ENCODE measurements around the gene BUD13.
"Not testable (repeated sequence)": the region's sequence is repeated elsewhere in the genome, so short reads cannot be mapped to it uniquely, and the experiment has no call there.

The BUD13 gene

DNA sequence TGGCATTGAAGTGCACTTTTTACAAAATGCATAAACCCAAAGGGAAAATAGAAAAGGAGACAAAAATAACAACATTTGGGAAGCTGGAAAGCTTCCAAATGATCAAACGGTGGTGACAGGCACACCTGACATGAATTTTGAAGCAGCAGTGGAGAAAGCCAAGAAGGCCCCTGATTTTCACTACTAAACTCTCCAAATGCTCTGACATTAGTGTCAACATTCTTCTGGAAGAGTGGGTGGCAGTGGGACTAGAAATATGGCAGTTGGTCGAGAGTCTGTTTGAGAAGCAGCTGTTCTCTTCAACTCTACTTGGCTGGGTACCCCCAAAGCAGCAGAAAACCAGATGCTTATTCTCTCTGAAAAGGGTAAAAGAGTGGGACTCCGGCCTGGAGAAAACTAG lies 31.2 kb upstream of the BUD13 start:
- no peak overlapping the region for H3K4me3 ChIP-seq (replicated peaks; ENCODE audit: low read depth, low read length)
- TF ChIP-seq, protein P1, sequence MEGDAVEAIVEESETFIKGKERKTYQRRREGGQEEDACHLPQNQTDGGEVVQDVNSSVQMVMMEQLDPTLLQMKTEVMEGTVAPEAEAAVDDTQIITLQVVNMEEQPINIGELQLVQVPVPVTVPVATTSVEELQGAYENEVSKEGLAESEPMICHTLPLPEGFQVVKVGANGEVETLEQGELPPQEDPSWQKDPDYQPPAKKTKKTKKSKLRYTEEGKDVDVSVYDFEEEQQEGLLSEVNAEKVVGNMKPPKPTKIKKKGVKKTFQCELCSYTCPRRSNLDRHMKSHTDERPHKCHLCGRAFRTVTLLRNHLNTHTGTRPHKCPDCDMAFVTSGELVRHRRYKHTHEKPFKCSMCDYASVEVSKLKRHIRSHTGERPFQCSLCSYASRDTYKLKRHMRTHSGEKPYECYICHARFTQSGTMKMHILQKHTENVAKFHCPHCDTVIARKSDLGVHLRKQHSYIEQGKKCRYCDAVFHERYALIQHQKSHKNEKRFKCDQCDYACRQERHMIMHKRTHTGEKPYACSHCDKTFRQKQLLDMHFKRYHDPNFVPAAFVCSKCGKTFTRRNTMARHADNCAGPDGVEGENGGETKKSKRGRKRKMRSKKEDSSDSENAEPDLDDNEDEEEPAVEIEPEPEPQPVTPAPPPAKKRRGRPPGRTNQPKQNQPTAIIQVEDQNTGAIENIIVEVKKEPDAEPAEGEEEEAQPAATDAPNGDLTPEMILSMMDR (IDR thresholded peaks at IDR 0.05; ENCODE audit: low read depth, low read length, missing control alignments), result no peak
- DNase-seq (ENCODE audit: extremely low read depth, low read depth), result no peak

- H3K4me3 ChIP-seq (replicated peaks; ENCODE audit: low read depth, low read length), result not testable (repeated sequence)
These were observed 28.9 kb upstream of the BUD13 start for GRCh38 chr11:116801662-116802061.

GRCh38 chr11:116800610-116801009 lies 27.8 kb upstream of the BUD13 start:
- TF ChIP-seq, protein P1 (IDR thresholded peaks at IDR 0.05; ENCODE audit: low read depth, low read length, missing control alignments), result no peak
- no peak for DNase-seq (ENCODE audit: extremely low read depth, low read depth)
- no peak overlapping the region for H3K4me3 ChIP-seq (replicated peaks; ENCODE audit: low read depth, low read length)

More at GRCh38 chr11:116801662-116802061, 28.9 kb upstream of the BUD13 start:
- not testable (repeated sequence) for DNase-seq (ENCODE audit: extremely low read depth, low read depth)

GRCh38 chr11:116798368-116798767 lies 25.6 kb upstream of the BUD13 start:
- TF ChIP-seq, protein P1 (IDR thresholded peaks at IDR 0.05; ENCODE audit: low read depth, low read length, missing control alignments), result no peak
- DNase-seq (ENCODE audit: extremely low read depth, low read depth), result no peak
- H3K4me3 ChIP-seq (replicated peaks; ENCODE audit: low read depth, low read length), result no peak overlapping the region

GRCh38 chr11:116797816-116798215 lies 25.0 kb upstream of the BUD13 start:
- H3K4me3 ChIP-seq (replicated peaks; ENCODE audit: low read depth, low read length), result no peak overlapping the region
- TF ChIP-seq, protein P1 (IDR thresholded peaks at IDR 0.05; ENCODE audit: low read depth, low read length, missing control alignments), result no peak
- no peak for DNase-seq (ENCODE audit: extremely low read depth, low read depth)

- DNase-seq (ENCODE audit: extremely low read depth, low read depth), result no peak
- no peak overlapping the region for H3K4me3 ChIP-seq (replicated peaks; ENCODE audit: low read depth, low read length)
- TF ChIP-seq, protein P1 (IDR thresholded peaks at IDR 0.05; ENCODE audit: low read depth, low read length, missing control alignments), result no peak
These were observed 23.8 kb upstream of the BUD13 start for GRCh38 chr11:116796548-116796947.

DNA sequence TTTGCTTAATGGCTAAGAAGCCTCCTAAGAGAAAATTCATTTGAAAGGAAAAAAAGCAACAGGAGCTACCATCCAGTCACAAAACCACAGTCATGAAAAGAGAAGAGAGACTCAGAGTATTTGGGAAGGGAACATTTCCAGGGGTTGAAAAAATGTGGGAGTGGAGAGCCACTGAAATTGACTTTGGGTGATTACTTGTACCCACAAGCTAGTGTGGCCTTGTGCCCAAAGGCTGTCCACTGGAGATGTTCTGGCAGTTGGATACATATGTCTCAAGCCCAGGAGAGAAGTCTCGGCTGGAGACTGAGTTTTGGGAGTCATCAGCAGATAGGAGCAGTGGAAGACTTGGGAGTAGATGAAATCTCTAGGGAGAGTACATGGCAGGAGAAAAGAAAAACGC lies 22.1 kb upstream of the BUD13 start:
- DNase-seq (ENCODE audit: extremely low read depth, low read depth), result no peak
- H3K4me3 ChIP-seq (replicated peaks; ENCODE audit: low read depth, low read length), result no peak overlapping the region
- TF ChIP-seq, protein P1 (IDR thresholded peaks at IDR 0.05; ENCODE audit: low read depth, low read length, missing control alignments), result no peak
